Smooth muscle cell (in vitro differentiated cells): ENCODE data around the gene KDM4B. TPM values are rescaled to one million over a fixed set of nuclear protein-coding genes. Genes with fewer than 3 reads are reported as not detected.

Experiments
- DNase-seq: peaks from one replicate; lab custom pipeline; 2025; ENCODE audit not compliant: unreplicated experiment; lab: John Stamatoyannopoulos, UW
- H2AFZ ChIP-seq: fragments of 200-600 bp; sonication (generic); 2 replicates; pipeline ENCODE4 v1.6.0; 2016; ENCODE audit warnings: antibody characterized with exemption, low read depth, mild to moderate bottlenecking
- H3F3A ChIP-seq: fragments of 200-600 bp; sonication (generic); 2 replicates; pipeline ENCODE4 v1.6.0; 2017; ENCODE audit warnings: antibody characterized with exemption, low read depth
- H3K27ac ChIP-seq: fragments of 200-600 bp; sonication (generic); 2 replicates; pipeline ENCODE4 v1.5.1; 2016; ENCODE audit warnings: low read depth, mild to moderate bottlenecking
- H3K27me3 ChIP-seq: fragments of 200-600 bp; sonication (generic); 2 replicates; pipeline ENCODE4 v1.6.1; 2016; ENCODE audit warnings: low read depth, mild to moderate bottlenecking
- H3K36me3 ChIP-seq: fragments of 200-600 bp; sonication (generic); 2 replicates; pipeline ENCODE4 v1.5.1; 2016; ENCODE audit warnings: low read depth
- H3K4me1 ChIP-seq: fragments of 200-600 bp; sonication (generic); 2 replicates; pipeline ENCODE4 v1.5.1; 2016; ENCODE audit warnings: low read depth
- H3K4me2 ChIP-seq: fragments of 200-600 bp; sonication (generic); 2 replicates; pipeline ENCODE4 v1.6.0; 2016; ENCODE audit warnings: mild to moderate bottlenecking
- H3K4me3 ChIP-seq: fragments of 200-600 bp; sonication (generic); 2 replicates; pipeline ENCODE4 v1.5.1; 2016; ENCODE audit warnings: mild to moderate bottlenecking
- H3K79me2 ChIP-seq: fragments of 200-600 bp; sonication (generic); 2 replicates; pipeline ENCODE4 v1.6.0; 2016; ENCODE audit warnings: low read depth, mild to moderate bottlenecking
- H3K9ac ChIP-seq: fragments of 200-600 bp; sonication (generic); 2 replicates; pipeline ENCODE4 v1.6.0; 2016; ENCODE audit warnings: low read depth
- H3K9me3 ChIP-seq: fragments of 200-600 bp; sonication (generic); replicated peaks from 2 replicates; pipeline ENCODE4 v1.5.1; 2016; ENCODE audit warnings: low read depth
- H4K20me1 ChIP-seq: fragments of 200-600 bp; sonication (generic); 2 replicates; pipeline ENCODE4 v1.6.0; 2016; ENCODE audit warnings: low read depth
- CTCF ChIP-seq: fragments of 200-600 bp; sonication (generic); IDR thresholded peaks from 2 replicates; pipeline ENCODE4 v1.5.1; 2017; ENCODE audit warnings: borderline replicate concordance, mild to moderate bottlenecking, antibody characterized with exemption; ENCODE audit not compliant: insufficient read depth, poor library complexity, severe bottlenecking
- WGBS: methylation state at CpG from one replicate; pipeline ENCODE4 v1.1.7; 2016; ENCODE audit warnings: low lambda C conversion rate; 5-methylcytosine and 5-hydroxymethylcytosine counted together
- polyA plus RNA-seq: library from polyadenylated mRNA; unstranded; fragments of >200 nt; fragmentation: Nextera tagmentation; extraction: Ambion mirVana; gene quantifications from 2 replicates; pipeline ENCODE4 v1.2.1, GENCODE V29; 2016
- total RNA-seq: library from RNA; depleted of rRNA; stranded (reverse); fragments of >200 nt; gene quantifications from 2 replicates; pipeline ENCODE4 v1.2.3, GENCODE V29; 2014

KDM4B gene
- total and polyA plus RNA-seq, 2 experiments from 2014 or later: 27.9 to 32.3 TPM

- Histone ChIP-seq H3F3A (no peaks in the 10 kb centered on the region), H3K27me3 (no peaks in the 10 kb centered on the region), H3K9me3 (no peaks in the 10 kb centered on the region), H4K20me1 (peaks cover 100% of the 10 kb centered on the region), H3K9ac (no peak overlapping the region), H3K79me2 (peaks cover 73% of the 10 kb centered on the region), H3K4me3 (no peak overlapping the region), H3K36me3 (no peaks in the 10 kb centered on the region), H3K4me1 (peaks cover 3% of the 10 kb centered on the region), H3K4me2 (no peak overlapping the region), H3K27ac (peak overlapping the region; percentile 44), H2AFZ (no peak overlapping the region)
- no peak for DNase-seq
- 86% methylated on average over 51 of the region's 52 CpGs for WGBS
- TF ChIP-seq CTCF: no peak
Observed at GRCh38 chr19:5032101-5032967, 63.4 kb downstream of the KDM4B start.

GRCh38 chr19:5035105-5035761, 66.3 kb downstream of the KDM4B start:
- peaks cover 5% of the 10 kb centered on the region for H3F3A ChIP-seq
- no peak overlapping the region for H2AFZ ChIP-seq
- no peak overlapping the region for H3K4me2 ChIP-seq
- H3K27ac ChIP-seq: no peak overlapping the region
- H3K36me3 ChIP-seq: no peaks in the 10 kb centered on the region
- H3K4me1 ChIP-seq: peaks cover 3% of the 10 kb centered on the region
- no peak overlapping the region for H3K9ac ChIP-seq
- peaks cover 57% of the 10 kb centered on the region for H3K79me2 ChIP-seq
- no peaks in the 10 kb centered on the region for H3K9me3 ChIP-seq
- H4K20me1 ChIP-seq: peaks cover 100% of the 10 kb centered on the region
- no peak overlapping the region for H3K4me3 ChIP-seq
- TF ChIP-seq CTCF: no peak
- 91% methylated on average over 24 of the region's 29 CpGs for WGBS
- H3K27me3 ChIP-seq: no peaks in the 10 kb centered on the region
- no peak for DNase-seq

GRCh38 chr19:5035793-5036697, 67.1 kb downstream of the KDM4B start:
- Histone ChIP-seq H3K4me2 (peak overlapping the region; percentile 51), H3K27ac (peak overlapping the region; percentile 74), H3F3A (peaks cover 5% of the 10 kb centered on the region), H3K79me2 (peaks cover 49% of the 10 kb centered on the region), H3K4me3 (no peak overlapping the region), H4K20me1 (peaks cover 100% of the 10 kb centered on the region), H3K4me1 (peaks cover 3% of the 10 kb centered on the region), H3K9me3 (no peaks in the 10 kb centered on the region), H3K27me3 (no peaks in the 10 kb centered on the region), H3K36me3 (no peaks in the 10 kb centered on the region), H3K9ac (no peak overlapping the region), H2AFZ (no peak overlapping the region)
- 91% methylated on average over 33 of the region's 36 CpGs for WGBS
- TF ChIP-seq CTCF: no peak
- DNase-seq: no peak
